HL-60 (cell line): ENCODE results near the gene SLC6A18.

ENCODE experiments used
- POLR2AphosphoS5 ChIP-seq: IDR thresholded peaks from 2 replicates; pipeline ENCODE4 v1.6.1; 2012; ENCODE audit warnings: low read depth
- TF ChIP-seq, protein P1 (sequence below): IDR thresholded peaks from one replicate; pipeline ENCODE4 v1.5.1; 2011; ENCODE audit warnings: low read length, control low read depth, inconsistent platforms; ENCODE audit not compliant: insufficient read depth

DNA sequence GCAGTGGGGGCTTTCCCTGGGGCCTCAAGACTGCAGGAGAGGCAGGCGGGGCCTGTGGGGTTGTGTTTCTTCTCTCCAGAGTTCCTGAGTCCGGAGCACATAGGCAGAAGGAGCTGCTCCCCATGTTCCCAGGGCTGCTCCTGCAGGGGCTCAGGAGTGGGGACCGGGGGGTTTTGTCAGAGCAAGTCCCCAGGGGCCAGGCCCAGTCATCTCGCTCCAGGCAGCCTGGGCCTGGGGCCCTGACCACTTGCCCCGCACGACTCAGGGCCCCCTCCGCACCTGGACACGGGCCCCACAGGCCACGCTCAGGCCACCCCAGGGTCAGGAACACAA is 45.8 kb upstream of the SLC6A18 start:
- no peak for TF ChIP-seq POLR2AphosphoS5
- TF ChIP-seq, protein P1, sequence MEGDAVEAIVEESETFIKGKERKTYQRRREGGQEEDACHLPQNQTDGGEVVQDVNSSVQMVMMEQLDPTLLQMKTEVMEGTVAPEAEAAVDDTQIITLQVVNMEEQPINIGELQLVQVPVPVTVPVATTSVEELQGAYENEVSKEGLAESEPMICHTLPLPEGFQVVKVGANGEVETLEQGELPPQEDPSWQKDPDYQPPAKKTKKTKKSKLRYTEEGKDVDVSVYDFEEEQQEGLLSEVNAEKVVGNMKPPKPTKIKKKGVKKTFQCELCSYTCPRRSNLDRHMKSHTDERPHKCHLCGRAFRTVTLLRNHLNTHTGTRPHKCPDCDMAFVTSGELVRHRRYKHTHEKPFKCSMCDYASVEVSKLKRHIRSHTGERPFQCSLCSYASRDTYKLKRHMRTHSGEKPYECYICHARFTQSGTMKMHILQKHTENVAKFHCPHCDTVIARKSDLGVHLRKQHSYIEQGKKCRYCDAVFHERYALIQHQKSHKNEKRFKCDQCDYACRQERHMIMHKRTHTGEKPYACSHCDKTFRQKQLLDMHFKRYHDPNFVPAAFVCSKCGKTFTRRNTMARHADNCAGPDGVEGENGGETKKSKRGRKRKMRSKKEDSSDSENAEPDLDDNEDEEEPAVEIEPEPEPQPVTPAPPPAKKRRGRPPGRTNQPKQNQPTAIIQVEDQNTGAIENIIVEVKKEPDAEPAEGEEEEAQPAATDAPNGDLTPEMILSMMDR: no peak
